MCF 10A (cell line): ENCODE measurements around the gene LRRC3C. TPM values are rescaled to one million over a fixed set of nuclear protein-coding genes. Genes with fewer than 3 reads are reported as not detected.

Experiments
- total RNA-seq: library from RNA; stranded (reverse); gene quantifications from 2 replicates; pipeline ENCODE4 v1.2.3, GENCODE V29; 2022

LRRC3C gene
- total RNA-seq, 1 experiment from 2014 or later: not detected

Other genes starting within 250 kb of the LRRC3C start
- 10.0 and 13.2 TPM in 2 replicates for gene PGAP3, start 239.7 kb upstream of the LRRC3C start, total RNA-seq
- gene ERBB2, start 227.7 kb upstream of the LRRC3C start, total RNA-seq: 33.3 and 33.7 TPM in 2 replicates
- 42.1 and 51.3 TPM in 2 replicates for gene MIEN1, start 197.2 kb upstream of the LRRC3C start, total RNA-seq
- gene GRB7, start 189.8 kb upstream of the LRRC3C start, total RNA-seq: 7.3 and 10.3 TPM in 2 replicates
- gene IKZF3, start 63.4 kb upstream of the LRRC3C start, total RNA-seq: not detected in 2 replicates
- not detected in 2 replicates for gene ZPBP2, start 59.5 kb upstream of the LRRC3C start, total RNA-seq
- gene GSDMB, start 9.1 kb upstream of the LRRC3C start, total RNA-seq: 1.4 and 5.0 TPM in 2 replicates
- gene ORMDL3, start 131 bp upstream of the LRRC3C start, total RNA-seq: 14.7 and 17.0 TPM in 2 replicates
- gene GSDMA, start 35.3 kb downstream of the LRRC3C start, total RNA-seq: 0.61 and 0.77 TPM in 2 replicates
- 74.2 and 95.3 TPM in 2 replicates for gene PSMD3, start 53.1 kb downstream of the LRRC3C start, total RNA-seq
- 9.6 and 17.1 TPM in 2 replicates for gene CSF3, start 87.7 kb downstream of the LRRC3C start, total RNA-seq
- gene MED24, start 126.7 kb downstream of the LRRC3C start, total RNA-seq: 66.6 and 88.5 TPM in 2 replicates
- 5.5 and 6.4 TPM in 2 replicates for gene THRA, start 135.2 kb downstream of the LRRC3C start, total RNA-seq
- gene NR1D1, start 172.9 kb downstream of the LRRC3C start, total RNA-seq: 7.5 and 8.8 TPM in 2 replicates
- 59.8 and 62.2 TPM in 2 replicates for gene MSL1, start 194.2 kb downstream of the LRRC3C start, total RNA-seq
- gene CASC3, start 212.8 kb downstream of the LRRC3C start, total RNA-seq: 73.5 and 78.3 TPM in 2 replicates
- gene RAPGEFL1, start 249.7 kb downstream of the LRRC3C start, total RNA-seq: 4.9 and 5.6 TPM in 2 replicates